ENCODE results near the gene SAMD1.
"Not testable (repeated sequence)": the region's sequence is repeated elsewhere in the genome, so short reads cannot be mapped to it uniquely, and the experiment has no call there.

DNA sequence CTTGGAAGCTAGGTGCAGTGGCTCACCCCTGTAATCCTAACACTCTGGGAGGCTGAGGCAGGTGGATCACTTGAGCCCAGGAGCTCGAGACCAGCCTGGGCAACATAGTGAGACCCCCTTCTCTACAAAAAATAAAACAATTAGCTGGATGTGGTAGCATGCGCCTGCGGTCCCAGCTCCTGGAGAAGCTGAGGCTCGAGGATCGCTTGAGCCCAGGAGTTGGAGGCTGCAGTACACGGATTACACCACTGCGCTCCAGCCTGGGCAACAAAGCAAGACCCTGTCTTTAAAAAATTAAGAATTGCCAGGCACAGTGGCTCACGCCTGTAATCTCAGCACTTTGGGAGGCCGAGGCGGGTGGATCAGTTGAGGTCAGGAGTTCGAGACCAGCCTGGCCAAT, 39.6 kb downstream of the SAMD1 start:
- TF ChIP-seq, protein P1, sequence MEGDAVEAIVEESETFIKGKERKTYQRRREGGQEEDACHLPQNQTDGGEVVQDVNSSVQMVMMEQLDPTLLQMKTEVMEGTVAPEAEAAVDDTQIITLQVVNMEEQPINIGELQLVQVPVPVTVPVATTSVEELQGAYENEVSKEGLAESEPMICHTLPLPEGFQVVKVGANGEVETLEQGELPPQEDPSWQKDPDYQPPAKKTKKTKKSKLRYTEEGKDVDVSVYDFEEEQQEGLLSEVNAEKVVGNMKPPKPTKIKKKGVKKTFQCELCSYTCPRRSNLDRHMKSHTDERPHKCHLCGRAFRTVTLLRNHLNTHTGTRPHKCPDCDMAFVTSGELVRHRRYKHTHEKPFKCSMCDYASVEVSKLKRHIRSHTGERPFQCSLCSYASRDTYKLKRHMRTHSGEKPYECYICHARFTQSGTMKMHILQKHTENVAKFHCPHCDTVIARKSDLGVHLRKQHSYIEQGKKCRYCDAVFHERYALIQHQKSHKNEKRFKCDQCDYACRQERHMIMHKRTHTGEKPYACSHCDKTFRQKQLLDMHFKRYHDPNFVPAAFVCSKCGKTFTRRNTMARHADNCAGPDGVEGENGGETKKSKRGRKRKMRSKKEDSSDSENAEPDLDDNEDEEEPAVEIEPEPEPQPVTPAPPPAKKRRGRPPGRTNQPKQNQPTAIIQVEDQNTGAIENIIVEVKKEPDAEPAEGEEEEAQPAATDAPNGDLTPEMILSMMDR (IDR thresholded peaks at IDR 0.05), result not testable (repeated sequence)
- TF ChIP-seq POLR2A, EP300, POLR2AphosphoS5 (IDR thresholded peaks at IDR 0.05): not testable (repeated sequence)

Measured in sigmoid colon (tissue), 4 donors.